ENCODE data around the gene GIT1.

Gene GIT1

DNA sequence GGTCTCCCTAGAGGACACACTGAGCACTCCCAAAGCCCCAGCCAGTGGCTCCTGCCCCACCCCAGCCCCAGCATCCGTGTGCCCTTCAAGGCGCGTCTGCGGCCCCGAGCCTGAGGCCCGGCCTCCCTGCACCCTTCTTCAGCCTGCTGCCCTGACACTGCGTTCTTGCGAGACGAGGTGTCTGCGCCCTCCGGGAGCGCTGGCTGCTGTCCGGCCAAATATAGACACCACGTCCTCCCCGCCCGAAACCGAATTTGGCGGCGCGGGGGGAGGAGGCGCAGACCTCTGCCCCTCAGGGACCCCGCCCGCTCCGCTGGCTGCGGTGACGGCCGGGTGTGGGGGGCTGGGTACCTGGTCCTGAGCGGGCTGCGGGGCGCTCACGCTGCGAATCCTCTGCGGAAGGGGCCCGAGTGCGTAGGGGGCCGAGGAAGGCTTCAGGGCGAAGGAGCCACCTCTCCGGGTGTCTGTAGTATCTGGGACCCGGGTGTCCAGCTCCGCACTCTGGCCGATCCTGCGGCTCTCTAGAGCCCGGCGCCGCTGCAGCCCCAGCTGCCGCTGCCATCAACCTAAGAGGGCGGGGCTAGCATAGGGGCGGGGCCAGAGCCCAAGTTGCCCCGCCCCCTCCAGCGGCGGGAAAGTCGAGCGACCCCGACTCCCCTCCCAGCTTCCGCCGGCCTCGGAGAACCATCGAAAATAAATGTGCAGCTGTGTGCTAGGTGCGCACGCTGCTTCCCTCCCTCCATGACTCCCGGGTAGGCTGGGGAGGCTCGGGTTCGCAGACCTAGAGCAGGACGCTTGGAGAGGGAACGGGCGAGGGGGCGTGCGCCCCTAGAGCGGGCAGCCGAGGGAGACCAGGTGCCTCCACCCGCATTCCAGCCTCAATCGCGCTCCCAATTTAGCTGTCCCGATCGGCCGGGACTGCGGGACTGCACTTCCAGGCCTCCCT, 33.2 kb upstream of the GIT1 start, which contains the start of gene CORO6:
Gene CORO6, minus strand, starts transcription at position 576 of the 946 bp plus-strand sequence. CDS start 1,491 bp downstream, outside the sequence.
- no peak for TF ChIP-seq CTCF (IDR thresholded peaks at IDR 0.05; ENCODE audit: insufficient read depth, low read length)
- no peak for TF ChIP-seq POLR2AphosphoS5 (IDR thresholded peaks at IDR 0.05; ENCODE audit: low read depth)
- H3K4me3 ChIP-seq (replicated peaks; ENCODE audit: insufficient read depth, low read length): peak within 1 kb of the TSS; percentile 75
- no peak within 1 kb of the TSS for H3K27ac ChIP-seq (replicated peaks)
- H3K27me3 ChIP-seq (ENCODE audit: insufficient read depth, poor library complexity, severe bottlenecking): peaks cover 4% of the 10 kb centered on the region
- DNase-seq (ENCODE audit: low read depth in 1 of 2, low spot score in 1 of 2): no peak

DNA sequence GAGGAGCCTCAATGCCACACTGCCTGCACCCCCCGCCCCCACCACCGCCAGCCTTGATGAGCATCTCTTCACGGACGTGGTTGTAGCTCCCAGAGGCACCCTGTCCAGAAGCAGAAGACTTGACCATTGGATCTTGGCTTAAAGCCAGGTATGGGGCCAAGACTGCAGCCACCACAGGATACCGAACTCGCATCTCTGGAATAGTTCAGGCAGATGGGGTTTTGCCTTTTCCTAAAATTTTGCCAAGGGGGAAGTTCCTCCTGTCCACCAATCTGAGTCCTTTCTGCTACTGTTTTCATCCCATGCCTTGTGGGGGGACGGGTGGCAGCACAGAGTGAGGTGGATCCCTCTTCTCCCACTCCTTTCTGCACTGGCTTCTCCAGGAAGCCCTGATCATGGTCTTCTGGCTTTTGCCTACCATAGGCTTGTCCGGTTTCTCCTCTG, 32.3 kb upstream of the GIT1 start:
- Histone ChIP-seq H3K27me3 (ENCODE audit: insufficient read depth, poor library complexity, severe bottlenecking) (peaks cover 4% of the 10 kb centered on the region), H3K27ac (replicated peaks) (no peak overlapping the region), H3K4me3 (replicated peaks; ENCODE audit: insufficient read depth, low read length) (no peak overlapping the region)
- TF ChIP-seq CTCF (IDR thresholded peaks at IDR 0.05; ENCODE audit: insufficient read depth, low read length): no peak
- TF ChIP-seq SPI1 (IDR thresholded peaks at IDR 0.05; ENCODE audit: borderline replicate concordance, low read depth): no peak
- TF ChIP-seq, protein P1, sequence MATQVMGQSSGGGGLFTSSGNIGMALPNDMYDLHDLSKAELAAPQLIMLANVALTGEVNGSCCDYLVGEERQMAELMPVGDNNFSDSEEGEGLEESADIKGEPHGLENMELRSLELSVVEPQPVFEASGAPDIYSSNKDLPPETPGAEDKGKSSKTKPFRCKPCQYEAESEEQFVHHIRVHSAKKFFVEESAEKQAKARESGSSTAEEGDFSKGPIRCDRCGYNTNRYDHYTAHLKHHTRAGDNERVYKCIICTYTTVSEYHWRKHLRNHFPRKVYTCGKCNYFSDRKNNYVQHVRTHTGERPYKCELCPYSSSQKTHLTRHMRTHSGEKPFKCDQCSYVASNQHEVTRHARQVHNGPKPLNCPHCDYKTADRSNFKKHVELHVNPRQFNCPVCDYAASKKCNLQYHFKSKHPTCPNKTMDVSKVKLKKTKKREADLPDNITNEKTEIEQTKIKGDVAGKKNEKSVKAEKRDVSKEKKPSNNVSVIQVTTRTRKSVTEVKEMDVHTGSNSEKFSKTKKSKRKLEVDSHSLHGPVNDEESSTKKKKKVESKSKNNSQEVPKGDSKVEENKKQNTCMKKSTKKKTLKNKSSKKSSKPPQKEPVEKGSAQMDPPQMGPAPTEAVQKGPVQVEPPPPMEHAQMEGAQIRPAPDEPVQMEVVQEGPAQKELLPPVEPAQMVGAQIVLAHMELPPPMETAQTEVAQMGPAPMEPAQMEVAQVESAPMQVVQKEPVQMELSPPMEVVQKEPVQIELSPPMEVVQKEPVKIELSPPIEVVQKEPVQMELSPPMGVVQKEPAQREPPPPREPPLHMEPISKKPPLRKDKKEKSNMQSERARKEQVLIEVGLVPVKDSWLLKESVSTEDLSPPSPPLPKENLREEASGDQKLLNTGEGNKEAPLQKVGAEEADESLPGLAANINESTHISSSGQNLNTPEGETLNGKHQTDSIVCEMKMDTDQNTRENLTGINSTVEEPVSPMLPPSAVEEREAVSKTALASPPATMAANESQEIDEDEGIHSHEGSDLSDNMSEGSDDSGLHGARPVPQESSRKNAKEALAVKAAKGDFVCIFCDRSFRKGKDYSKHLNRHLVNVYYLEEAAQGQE (IDR thresholded peaks at IDR 0.05; ENCODE audit: insufficient replicate concordance, low read depth): no peak
- no peak for DNase-seq (ENCODE audit: low read depth in 1 of 2, low spot score in 1 of 2)

- Histone ChIP-seq H3K4me3 (replicated peaks; ENCODE audit: insufficient read depth, low read length) (no peak overlapping the region), H3K27me3 (ENCODE audit: insufficient read depth, poor library complexity, severe bottlenecking) (peaks cover 11% of the 10 kb centered on the region), H3K27ac (replicated peaks) (no peak overlapping the region)
- TF ChIP-seq CTCF (IDR thresholded peaks at IDR 0.05; ENCODE audit: insufficient read depth, low read length) (no peak), GABPA (IDR thresholded peaks at IDR 0.05; ENCODE audit: low read depth) (no peak), POLR2AphosphoS5 (IDR thresholded peaks at IDR 0.05; ENCODE audit: low read depth) (no peak), SPI1 (IDR thresholded peaks at IDR 0.05; ENCODE audit: borderline replicate concordance, low read depth) (no peak)
- TF ChIP-seq, protein P1 (IDR thresholded peaks at IDR 0.05; ENCODE audit: insufficient replicate concordance, low read depth): no peak
- DNase-seq (ENCODE audit: low read depth in 1 of 2, low spot score in 1 of 2): no peak
Observed at GRCh38 chr17:29620779-29621500, 31.5 kb upstream of the GIT1 start.
